K562 (cell line): Measurements from ENCODE around the gene RNPEP. TPM values are rescaled to one million over a fixed set of nuclear protein-coding genes. Genes with fewer than 3 reads are reported as not detected.

Experiments
- BDP1 ChIP-seq: IDR thresholded peaks from 3 replicates; pipeline ENCODE4 v1.6.1; 2011; ENCODE audit not compliant: insufficient read length, insufficient read depth
- EWSR1 ChIP-seq: fragments of 450-650 bp; IDR thresholded peaks from 2 replicates; pipeline ENCODE4 v1.6.1; 2018; ENCODE audit warnings: borderline replicate concordance, mild to moderate bottlenecking, low read depth, moderate library complexity; ENCODE audit not compliant: partially characterized antibody
- GTF2E2 ChIP-seq: fragments of 200-800 bp; sonication (Bioruptor generic); IDR thresholded peaks from 2 replicates; pipeline ENCODE4 v1.6.1; 2016; ENCODE audit warnings: missing genetic modification characterization, missing compliant biosample characterization
- GTF2F1 ChIP-seq: IDR thresholded peaks from 2 replicates; pipeline ENCODE4 v1.6.1; 2011; ENCODE audit warnings: low read depth, low read length, improper control_type of control experiment
- HDAC1 ChIP-seq, 2 experiments: fragments of 450-650 bp; IDR thresholded peaks; 2 replicates each; pipeline ENCODE4 v1.6.1; 2016 to 2017; ENCODE audit warnings: inconsistent platforms in 1 of 2, mild to moderate bottlenecking in 1 of 2, moderate library complexity in 1 of 2
- HMG20A ChIP-seq: fragments of 450-650 bp; formaldehyde crosslinking; conservative IDR thresholded peaks from 2 replicates; pipeline ENCODE4 v1.4.0; 2020; ENCODE audit warnings: mild to moderate bottlenecking, mixed read lengths
- IRF2 ChIP-seq: sonication (generic); formaldehyde crosslinking; IDR thresholded peaks from 2 replicates; pipeline ENCODE4 v1.8.1; 2022; ENCODE audit warnings: mild to moderate bottlenecking, missing genetic modification reagents
- L3MBTL2 ChIP-seq: fragments of 450-650 bp; IDR thresholded peaks from 2 replicates; pipeline ENCODE4 v1.6.1; 2016; ENCODE audit warnings: mild to moderate bottlenecking, moderate library complexity
- NFRKB ChIP-seq: fragments of 450-650 bp; IDR thresholded peaks from 2 replicates; pipeline ENCODE4 v1.6.1; 2016; ENCODE audit warnings: low read depth
- NR2C1 ChIP-seq, 2 experiments: fragments of 450-650 bp; IDR thresholded peaks; 2 replicates each; pipeline ENCODE4 v1.6.1; 2017; ENCODE audit warnings: mild to moderate bottlenecking in 2 of 2, antibody characterized with exemption in 1 of 2, inconsistent platforms in 1 of 2, missing compliant biosample characterization in 1 of 2, missing genetic modification characterization in 1 of 2
- PTRF ChIP-seq: fragments of 450-650 bp; IDR thresholded peaks from 2 replicates; pipeline ENCODE4 v1.6.1; 2016; ENCODE audit warnings: mild to moderate bottlenecking, missing genetic modification characterization, missing compliant biosample characterization
- RBM25 ChIP-seq: fragments of 200-400 bp; formaldehyde crosslinking; IDR thresholded peaks from 2 replicates; pipeline ENCODE4 v1.6.1; 2018; ENCODE audit warnings: low read length, low read depth, moderate library complexity; ENCODE audit not compliant: severe bottlenecking
- SMAD4 ChIP-seq: fragments of 250-450 bp; sonication (Bioruptor Pico); conservative IDR thresholded peaks from 2 replicates; pipeline ENCODE4 v1.8.0; 2021; ENCODE audit warnings: inconsistent platforms, mild to moderate bottlenecking, moderate library complexity
- SP2 ChIP-seq: IDR thresholded peaks from 2 replicates; pipeline ENCODE4 v1.6.1; 2011; ENCODE audit warnings: mild to moderate bottlenecking, low read depth, low read length, moderate library complexity; ENCODE audit not compliant: poor library complexity, severe bottlenecking; ENCODE audit errors: extremely low read depth
- SRSF9 ChIP-seq: fragments of 200-400 bp; formaldehyde crosslinking; IDR thresholded peaks from 2 replicates; pipeline ENCODE4 v1.6.1; 2017; ENCODE audit warnings: low read depth, low read length, borderline replicate concordance
- U2AF1 ChIP-seq: fragments of 200-400 bp; formaldehyde crosslinking; optimal IDR thresholded peaks from 2 replicates; pipeline ENCODE3; 2017; ENCODE audit warnings: mild to moderate bottlenecking, low read depth, low read length, moderate library complexity
- ZFPM2 ChIP-seq: fragments of 250-450 bp; sonication (Bioruptor Pico); IDR thresholded peaks from 2 replicates; pipeline ENCODE4 v1.5.1; 2022; ENCODE audit warnings: mild to moderate bottlenecking
- ZNF408 ChIP-seq: fragments of 250-450 bp; sonication (Bioruptor Pico); IDR thresholded peaks from 2 replicates; pipeline ENCODE4 v1.4.0; 2020; ENCODE audit warnings: low read depth, mild to moderate bottlenecking, moderate library complexity
- ZNF431 ChIP-seq: sonication (generic); formaldehyde crosslinking; IDR thresholded peaks from 2 replicates; pipeline ENCODE4 v1.8.0; 2022; ENCODE audit warnings: mild to moderate bottlenecking, missing genetic modification reagents
- polyA plus RNA-seq, 8 experiments: library from polyadenylated mRNA; depleted of rRNA in 4 of 8; stranded (reverse) in 5 of 8; unstranded in 3 of 8; fragments of >200 nt; fragmentation: Nextera tagmentation in 2 of 8; fragmentation: Illumina TruSeq in 1 of 8; extraction: Ambion mirVana in 2 of 8; extraction: Trizol in 1 of 8; gene quantifications; 2 replicates each; pipeline versions ENCODE4 v1.2.1 to v1.2.3, GENCODE V29; 2011 to 2014; ENCODE audit warnings: inconsistent platforms in 1 of 8, missing spikeins in 1 of 8
- total RNA-seq, 7 experiments: library from RNA; depleted of rRNA in 6 of 7; stranded (reverse); fragments of >200 nt in 6 of 7; fragmentation: Illumina TruSeq in 2 of 7; extraction: Trizol in 2 of 7; gene quantifications; 2 replicates each; pipeline versions ENCODE4 v1.2.1 to v1.2.3, GENCODE V29; 2011 to 2021; ENCODE audit warnings: low replicate concordance in 1 of 7
- TF ChIP-seq, protein P1 (sequence below), 2 experiments: IDR thresholded peaks; 2 replicates each; pipeline ENCODE4 v1.6.1; 2011; ENCODE audit warnings: borderline replicate concordance in 1 of 2, control low read depth in 1 of 2, low read depth in 1 of 2, low read length in 1 of 2, mild to moderate bottlenecking in 1 of 2, mixed read lengths in 1 of 2, moderate library complexity in 1 of 2; ENCODE audit not compliant: insufficient read depth in 1 of 2, insufficient read length in 1 of 2, poor library complexity in 1 of 2, severe bottlenecking in 1 of 2; ENCODE audit errors: extremely low read depth in 1 of 2
- TF ChIP-seq, protein P2 (sequence below): fragments of 250-450 bp; sonication (Bioruptor Pico); IDR thresholded peaks from 2 replicates; pipeline ENCODE4 v1.9.0; 2021; ENCODE audit warnings: mild to moderate bottlenecking
- TF ChIP-seq, protein P3 (sequence below), 2 experiments: fragments of 450-650 bp; conservative IDR thresholded peaks; 2 replicates each; pipeline ENCODE4 v1.6.1; 2017; ENCODE audit warnings: mild to moderate bottlenecking in 2 of 2, moderate library complexity in 2 of 2

Gene RNPEP
- total and polyA plus RNA-seq, 9 of the 15 experiments (the other 6 are each of a cell fraction or from before 2014, with no cell fraction given), result 27.5 to 131 (median 63.4) TPM

DNA sequence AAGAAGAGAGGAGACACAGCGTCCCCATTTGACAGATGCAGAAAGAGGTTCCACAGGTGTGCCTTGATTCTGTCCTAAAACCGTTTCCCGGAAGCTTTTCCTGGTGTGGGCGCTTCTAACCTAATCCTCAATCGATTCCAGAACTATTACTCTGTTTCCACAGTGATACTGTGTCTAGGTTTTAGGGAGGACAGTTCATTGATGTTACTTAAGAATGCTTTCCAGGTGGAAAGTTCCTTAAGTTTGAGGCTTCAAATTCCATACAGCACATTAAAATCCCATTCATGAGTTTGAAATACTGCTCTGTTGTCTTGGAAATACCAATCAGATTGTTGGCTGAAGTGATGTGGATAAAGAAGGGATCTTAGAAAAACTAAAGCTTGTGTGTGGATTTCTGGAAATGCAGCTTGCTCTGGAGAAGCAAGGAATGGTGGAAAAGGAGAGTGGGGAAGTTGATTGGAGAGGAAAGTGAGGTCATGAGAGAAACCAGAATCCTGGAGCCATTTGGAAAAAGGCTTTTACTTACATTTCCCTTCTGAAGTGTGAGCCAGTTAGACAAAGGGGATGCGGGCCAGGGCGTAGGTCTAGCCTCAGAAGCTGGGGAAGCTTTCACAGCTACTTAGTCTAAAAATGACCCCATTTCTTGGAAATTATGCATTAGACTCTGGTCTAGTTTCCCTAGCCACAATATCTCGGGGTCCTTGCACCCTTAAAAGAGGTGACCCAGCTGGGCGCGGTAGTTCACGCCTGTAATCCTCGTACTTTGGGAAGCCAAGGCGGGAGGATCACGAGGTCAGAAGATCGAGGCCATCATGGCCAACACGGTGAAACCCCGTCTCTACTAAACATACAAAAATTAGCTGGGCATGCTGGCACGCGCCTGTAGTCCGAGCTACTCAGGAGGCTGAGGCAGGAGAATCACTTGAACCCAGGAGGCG is 34.6 kb downstream of the RNPEP start (continued):
- TF ChIP-seq L3MBTL2 (peak; percentile 86), SRSF9 (no peak), ZNF408 (no peak), ZFPM2 (CRISPR knock-in tag) (no peak), SP2 (no peak), U2AF1 (no peak), IRF2 (CRISPR knock-in tag) (no peak), HMG20A (CRISPR knock-in tag) (no peak), NR2C1 (IDR thresholded peaks at IDR 0.05) (no peak), NR2C1 (tag; IDR thresholded peaks at IDR 0.05) (no peak), ZNF431 (CRISPR knock-in tag) (no peak), SMAD4 (CRISPR knock-in tag) (peak; percentile 56; the same call in 1 of the 2 replicates), GTF2E2 (tag) (no peak), GTF2F1 (no peak), RBM25 (no peak), PTRF (no peak), HDAC1 (IDR thresholded peaks at IDR 0.05) (no peak), EWSR1 (no peak), NFRKB (no peak), BDP1 (no peak)
- TF ChIP-seq, protein P1, sequence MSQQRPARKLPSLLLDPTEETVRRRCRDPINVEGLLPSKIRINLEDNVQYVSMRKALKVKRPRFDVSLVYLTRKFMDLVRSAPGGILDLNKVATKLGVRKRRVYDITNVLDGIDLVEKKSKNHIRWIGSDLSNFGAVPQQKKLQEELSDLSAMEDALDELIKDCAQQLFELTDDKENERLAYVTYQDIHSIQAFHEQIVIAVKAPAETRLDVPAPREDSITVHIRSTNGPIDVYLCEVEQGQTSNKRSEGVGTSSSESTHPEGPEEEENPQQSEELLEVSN (IDR thresholded peaks at IDR 0.05; ENCODE audit: borderline replicate concordance in 1 of 2, extremely low read depth in 1 of 2, insufficient read depth in 1 of 2, insufficient read length in 1 of 2, low read depth in 1 of 2, low read length in 1 of 2, poor library complexity in 1 of 2, severe bottlenecking in 1 of 2), result peak in 1 of 2 experiments; percentile 37
- TF ChIP-seq, protein P2, sequence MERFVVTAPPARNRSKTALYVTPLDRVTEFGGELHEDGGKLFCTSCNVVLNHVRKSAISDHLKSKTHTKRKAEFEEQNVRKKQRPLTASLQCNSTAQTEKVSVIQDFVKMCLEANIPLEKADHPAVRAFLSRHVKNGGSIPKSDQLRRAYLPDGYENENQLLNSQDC, result no peak
- TF ChIP-seq, protein P3, sequence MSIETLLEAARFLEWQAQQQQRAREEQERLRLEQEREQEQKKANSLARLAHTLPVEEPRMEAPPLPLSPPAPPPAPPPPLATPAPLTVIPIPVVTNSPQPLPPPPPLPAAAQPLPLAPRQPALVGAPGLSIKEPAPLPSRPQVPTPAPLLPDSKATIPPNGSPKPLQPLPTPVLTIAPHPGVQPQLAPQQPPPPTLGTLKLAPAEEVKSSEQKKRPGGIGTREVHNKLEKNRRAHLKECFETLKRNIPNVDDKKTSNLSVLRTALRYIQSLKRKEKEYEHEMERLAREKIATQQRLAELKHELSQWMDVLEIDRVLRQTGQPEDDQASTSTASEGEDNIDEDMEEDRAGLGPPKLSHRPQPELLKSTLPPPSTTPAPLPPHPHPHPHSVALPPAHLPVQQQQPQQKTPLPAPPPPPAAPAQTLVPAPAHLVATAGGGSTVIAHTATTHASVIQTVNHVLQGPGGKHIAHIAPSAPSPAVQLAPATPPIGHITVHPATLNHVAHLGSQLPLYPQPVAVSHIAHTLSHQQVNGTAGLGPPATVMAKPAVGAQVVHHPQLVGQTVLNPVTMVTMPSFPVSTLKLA (conservative IDR thresholded peaks at IDR 0.05), result no peak
